Keratinocyte (primary cell): Measurements from ENCODE around the gene PLD5. TPM values are rescaled to one million over a fixed set of nuclear protein-coding genes. Genes with fewer than 3 reads are reported as not detected.

Experiments
- DNase-seq: peaks from one replicate; pipeline ENCODE4 v3.0.0-alpha.2; 2011; ENCODE audit warnings: low read depth, missing footprints, low spot score
- FAIRE-seq: peaks from 2 replicates; lab custom pipeline; 2011; peaks lifted over from hg19 to GRCh38; lab: Jason Lieb, UNC
- H2AFZ ChIP-seq: 2 replicates; pipeline ENCODE4 v1.6.0; 2012; ENCODE audit warnings: low read length, control low read depth, inconsistent platforms; ENCODE audit not compliant: control insufficient read depth
- H3K27ac ChIP-seq: 2 replicates; pipeline ENCODE4 v1.5.1; 2011; ENCODE audit warnings: low read length; ENCODE audit not compliant: control insufficient read depth, insufficient read depth
- H3K27me3 ChIP-seq: 3 replicates; pipeline ENCODE4 v1.6.0; 2011; ENCODE audit warnings: low read length; ENCODE audit not compliant: control insufficient read depth, insufficient read depth; ENCODE audit errors: extremely low read depth
- H3K36me3 ChIP-seq, 2 experiments: 2 replicates in 1 of 2; 3 replicates in 1 of 2; pipeline ENCODE4 v1.5.1; 2011; ENCODE audit warnings: low read length in 2 of 2, mild to moderate bottlenecking in 1 of 2; ENCODE audit not compliant: control insufficient read depth in 2 of 2, insufficient read depth in 2 of 2; ENCODE audit errors: extremely low read depth in 1 of 2
- H3K4me1 ChIP-seq: 3 replicates; pipeline ENCODE4 v1.5.1; 2011; ENCODE audit warnings: low read length; ENCODE audit not compliant: control insufficient read depth, insufficient read depth; ENCODE audit errors: extremely low read depth
- H3K4me2 ChIP-seq: 3 replicates; pipeline ENCODE4 v1.6.0; 2011; ENCODE audit warnings: low read depth, low read length; ENCODE audit not compliant: control insufficient read depth, insufficient read depth; ENCODE audit errors: extremely low read depth
- H3K4me3 ChIP-seq, 3 experiments: fragments of 200-600 bp in 1 of 3; sonication (generic) in 1 of 3; 2 replicates in 2 of 3; 3 replicates in 1 of 3; pipeline ENCODE4 v1.5.1; 2011 to 2016; ENCODE audit warnings: low read length in 3 of 3, mild to moderate bottlenecking in 3 of 3, control low read depth in 2 of 3, inconsistent platforms in 1 of 3, low read depth in 1 of 3, mixed read lengths in 1 of 3, mixed run types in 1 of 3, moderate library complexity in 1 of 3; ENCODE audit not compliant: control insufficient read depth in 2 of 3, insufficient read depth in 2 of 3; ENCODE audit errors: extremely low read depth in 1 of 3
- H3K79me2 ChIP-seq: 2 replicates; pipeline ENCODE4 v1.6.0; 2012; ENCODE audit warnings: low read length; ENCODE audit not compliant: control insufficient read depth, insufficient read depth
- H3K9ac ChIP-seq: 3 replicates; pipeline ENCODE4 v1.6.0; 2011; ENCODE audit warnings: low read length; ENCODE audit not compliant: control insufficient read depth, insufficient read depth; ENCODE audit errors: extremely low read depth
- H3K9me1 ChIP-seq: 3 replicates; pipeline ENCODE4 v1.6.0; 2011; ENCODE audit warnings: low read length; ENCODE audit not compliant: control insufficient read depth, insufficient read depth; ENCODE audit errors: extremely low read depth
- H3K9me3 ChIP-seq: 2 replicates; pipeline ENCODE4 v1.5.1; 2012; ENCODE audit warnings: low read depth, low read length; ENCODE audit not compliant: control insufficient read depth
- H4K20me1 ChIP-seq: 3 replicates; pipeline ENCODE4 v1.6.0; 2011; ENCODE audit warnings: low read length; ENCODE audit not compliant: control insufficient read depth, insufficient read depth; ENCODE audit errors: extremely low read depth
- CTCF ChIP-seq, 3 experiments: IDR thresholded peaks in 1 of 3; conservative IDR thresholded peaks in 1 of 3; optimal IDR thresholded peaks in 1 of 3; 2 replicates in 2 of 3; 3 replicates in 1 of 3; pipeline versions ENCODE3 to v1.5.1; 2011; ENCODE audit warnings: low read length in 3 of 3, mild to moderate bottlenecking in 3 of 3, moderate library complexity in 2 of 3, control low read depth in 1 of 3, inconsistent platforms in 1 of 3; ENCODE audit not compliant: insufficient read depth in 2 of 3; ENCODE audit errors: extremely low read depth in 1 of 3
- EZH2 ChIP-seq: IDR thresholded peaks from one replicate; pipeline ENCODE4 v1.6.1; 2012; ENCODE audit warnings: inconsistent platforms, mild to moderate bottlenecking, low read length, moderate library complexity
- dilution Hi-C: fragments of 300-500 bp; cut with MboI; formaldehyde crosslinking; loops from one replicate; pipeline ENCODE4 v1.7.0; 2020; ENCODE audit warnings: low sequenced_read_pairs; ENCODE audit not compliant: extremely low pct_ligation_motif_present
- polyA plus RNA-seq, 5 experiments: library from polyadenylated mRNA; depleted of rRNA in 3 of 5; stranded (reverse) in 3 of 5; stranded (forward) in 1 of 5; unstranded in 1 of 5; fragments of >200 nt; gene quantifications; 1 replicate in 1 of 5; 2 replicates in 3 of 5; 3 replicates in 1 of 5; pipeline versions ENCODE4 v1.2.1 to v1.2.3, GENCODE V29; 2011 to 2012; ENCODE audit warnings: missing spikeins in 2 of 5, low read depth in 1 of 5, low replicate concordance in 1 of 5

The PLD5 gene
- polyA plus RNA-seq, 1 donor (not counting 4 experiments of a cell fraction or from before 2014, with no cell fraction given), result 7.2 TPM

- TF ChIP-seq CTCF (optimal IDR thresholded peaks at IDR 0.05 in 1 of 3, IDR thresholded peaks at IDR 0.05 in 1 of 3, conservative IDR thresholded peaks at IDR 0.05 in 1 of 3; ENCODE audit: extremely low read depth in 1 of 3, insufficient read depth in 2 of 3, low read length in 3 of 3) (no peak), EZH2 (no peak)
- Histone ChIP-seq H3K4me1 (no peaks in the 10 kb centered on the region), H4K20me1 (no peaks in the 10 kb centered on the region), H3K4me3 (no peak overlapping the region), H3K4me2 (no peak overlapping the region), H3K27ac (no peak overlapping the region), H3K9me3 (no peaks in the 10 kb centered on the region), H3K36me3 (no peaks in the 10 kb centered on the region), H2AFZ (no peak overlapping the region), H3K27me3 (no peaks in the 10 kb centered on the region), H3K79me2 (no peaks in the 10 kb centered on the region), H3K9me1 (no peaks in the 10 kb centered on the region), H3K9ac (no peak overlapping the region)
- no peak for FAIRE-seq
- dilution Hi-C loops, result no loop called here
- DNase-seq, result no peak
These were observed 431.4 kb downstream of the PLD5 start for GRCh38 chr1:242093116-242093515.

GRCh38 chr1:242089911-242090310 lies 434.6 kb downstream of the PLD5 start:
- Histone ChIP-seq H4K20me1 (no peaks in the 10 kb centered on the region), H3K4me1 (no peaks in the 10 kb centered on the region), H3K9me3 (no peaks in the 10 kb centered on the region), H3K9me1 (no peaks in the 10 kb centered on the region), H3K9ac (no peak overlapping the region), H3K4me2 (no peak overlapping the region), H3K79me2 (no peaks in the 10 kb centered on the region), H3K27ac (no peak overlapping the region), H3K27me3 (no peaks in the 10 kb centered on the region), H3K36me3 (no peaks in the 10 kb centered on the region), H3K4me3 (no peak overlapping the region), H2AFZ (no peak overlapping the region)
- TF ChIP-seq CTCF (optimal IDR thresholded peaks at IDR 0.05 in 1 of 3, IDR thresholded peaks at IDR 0.05 in 1 of 3, conservative IDR thresholded peaks at IDR 0.05 in 1 of 3; ENCODE audit: extremely low read depth in 1 of 3, insufficient read depth in 2 of 3, low read length in 3 of 3) (no peak), EZH2 (no peak)
- FAIRE-seq, result no peak
- no peak for DNase-seq
- dilution Hi-C loops, result no loop called here
